ENCODE results near the gene UFSP2. TPM values are rescaled to one million over a fixed set of nuclear protein-coding genes. Genes with fewer than 3 reads are reported as not detected.

The UFSP2 gene
- total and polyA plus RNA-seq, 2 experiments from 2014 or later: 29.0 to 53.0 TPM

GRCh38 chr4:185374573-185374972, 51.2 kb downstream of the UFSP2 start:
- H4K20me1 ChIP-seq (replicated peaks; ENCODE audit: insufficient read depth): no peaks in the 10 kb centered on the region
- no peaks in the 10 kb centered on the region for H3K79me2 ChIP-seq (replicated peaks; ENCODE audit: insufficient read depth)
- no peak overlapping the region for H3K4me3 ChIP-seq
- DNase-seq (ENCODE audit: low spot score) (no peak), ATAC-seq (no peak)
- Mint-ChIP-seq H3K27me3 (ENCODE audit: insufficient read depth, low read depth, poor library complexity) (no peaks in the 10 kb centered on the region), H3K4me3 (no peak overlapping the region), H3K9me3 (no peaks in the 10 kb centered on the region), H3K36me3 (ENCODE audit: low read depth) (no peaks in the 10 kb centered on the region; the same call in 2 of the 3 replicates), H3K27ac (no peak overlapping the region), H3K4me1 (peaks cover 9% of the 10 kb centered on the region; the same call in 2 of the 3 replicates)
- H3K4me2 ChIP-seq: no peak overlapping the region
- no peaks in the 10 kb centered on the region for H3K9me2 ChIP-seq (ENCODE audit: insufficient read depth)
- H3K27ac ChIP-seq (ENCODE audit: low read depth): no peak overlapping the region
- no peak overlapping the region for H2AFZ ChIP-seq
- H3K27me3 ChIP-seq (ENCODE audit: insufficient read depth): no peaks in the 10 kb centered on the region
- H3K4me1 ChIP-seq (ENCODE audit: insufficient read depth): 0 out of 2 replicates have a peak, but pooled peaks cover 3% of the 10 kb centered on the region
- no peaks in the 10 kb centered on the region for H3K36me3 ChIP-seq (ENCODE audit: insufficient read depth)
- H3F3A ChIP-seq (replicated peaks; ENCODE audit: low read depth): no peaks in the 10 kb centered on the region
- no peak for TF ChIP-seq NANOG (IDR thresholded peaks at IDR 0.05; ENCODE audit: borderline replicate concordance)
- TF ChIP-seq JUNB (IDR thresholded peaks at IDR 0.05; ENCODE audit: unreplicated experiment): no peak
- TF ChIP-seq, protein P1, sequence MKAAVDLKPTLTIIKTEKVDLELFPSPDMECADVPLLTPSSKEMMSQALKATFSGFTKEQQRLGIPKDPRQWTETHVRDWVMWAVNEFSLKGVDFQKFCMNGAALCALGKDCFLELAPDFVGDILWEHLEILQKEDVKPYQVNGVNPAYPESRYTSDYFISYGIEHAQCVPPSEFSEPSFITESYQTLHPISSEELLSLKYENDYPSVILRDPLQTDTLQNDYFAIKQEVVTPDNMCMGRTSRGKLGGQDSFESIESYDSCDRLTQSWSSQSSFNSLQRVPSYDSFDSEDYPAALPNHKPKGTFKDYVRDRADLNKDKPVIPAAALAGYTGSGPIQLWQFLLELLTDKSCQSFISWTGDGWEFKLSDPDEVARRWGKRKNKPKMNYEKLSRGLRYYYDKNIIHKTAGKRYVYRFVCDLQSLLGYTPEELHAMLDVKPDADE (IDR thresholded peaks at IDR 0.05): no peak

GRCh38 chr4:185374027-185374426, 51.7 kb downstream of the UFSP2 start:
- Histone ChIP-seq H3K4me3 (no peak overlapping the region), H3K79me2 (replicated peaks; ENCODE audit: insufficient read depth) (no peaks in the 10 kb centered on the region), H2AFZ (no peak overlapping the region), H3K4me1 (ENCODE audit: insufficient read depth) (0 out of 2 replicates have a peak, but pooled peaks cover 3% of the 10 kb centered on the region), H3K27ac (ENCODE audit: low read depth) (no peak overlapping the region), H3K9me2 (ENCODE audit: insufficient read depth) (no peaks in the 10 kb centered on the region), H3K36me3 (ENCODE audit: insufficient read depth) (no peaks in the 10 kb centered on the region), H3K4me2 (no peak overlapping the region), H3F3A (replicated peaks; ENCODE audit: low read depth) (no peaks in the 10 kb centered on the region), H3K27me3 (ENCODE audit: insufficient read depth) (no peaks in the 10 kb centered on the region), H4K20me1 (replicated peaks; ENCODE audit: insufficient read depth) (no peaks in the 10 kb centered on the region)
- ATAC-seq (no peak), DNase-seq (ENCODE audit: low spot score) (no peak)
- H3K4me1 Mint-ChIP-seq: peaks cover 10% of the 10 kb centered on the region; the same call in 2 of the 3 replicates
- no peaks in the 10 kb centered on the region for H3K27me3 Mint-ChIP-seq (ENCODE audit: insufficient read depth, low read depth, poor library complexity)
- no peak for TF ChIP-seq JUNB (IDR thresholded peaks at IDR 0.05; ENCODE audit: unreplicated experiment)
- TF ChIP-seq NANOG (IDR thresholded peaks at IDR 0.05; ENCODE audit: borderline replicate concordance): no peak
- no peak for TF ChIP-seq ZNF331 (CRISPR knock-in tag; IDR thresholded peaks at IDR 0.05; ENCODE audit: low read depth)
- no peaks in the 10 kb centered on the region for H3K9me3 Mint-ChIP-seq
- H3K27ac Mint-ChIP-seq: no peak overlapping the region
- H3K36me3 Mint-ChIP-seq (ENCODE audit: low read depth): no peaks in the 10 kb centered on the region; the same call in 2 of the 3 replicates
- no peak overlapping the region for H3K4me3 Mint-ChIP-seq

GRCh38 chr4:185371702-185372101, 54.1 kb downstream of the UFSP2 start:
- H3K4me3 ChIP-seq: no peak overlapping the region
- H3K27me3 Mint-ChIP-seq (ENCODE audit: insufficient read depth, low read depth, poor library complexity): no peaks in the 10 kb centered on the region
- H3K4me1 Mint-ChIP-seq: peaks cover 7% of the 10 kb centered on the region; the same call in 2 of the 3 replicates
- no peaks in the 10 kb centered on the region for H3K9me2 ChIP-seq (ENCODE audit: insufficient read depth)
- no peaks in the 10 kb centered on the region for H3F3A ChIP-seq (replicated peaks; ENCODE audit: low read depth)
- no peaks in the 10 kb centered on the region for H3K36me3 Mint-ChIP-seq (ENCODE audit: low read depth)
- H3K27ac Mint-ChIP-seq: no peak overlapping the region
- H3K36me3 ChIP-seq (ENCODE audit: insufficient read depth): no peaks in the 10 kb centered on the region
- H3K79me2 ChIP-seq (replicated peaks; ENCODE audit: insufficient read depth): no peaks in the 10 kb centered on the region
- H3K4me3 Mint-ChIP-seq: no peak overlapping the region
- no peak for ATAC-seq
- H2AFZ ChIP-seq: no peak overlapping the region
- H3K4me2 ChIP-seq: no peak overlapping the region
- H3K27me3 ChIP-seq (ENCODE audit: insufficient read depth): no peaks in the 10 kb centered on the region
- no peak overlapping the region for H3K27ac ChIP-seq (ENCODE audit: low read depth)
- no peaks in the 10 kb centered on the region for H3K9me3 Mint-ChIP-seq
- no peak for DNase-seq (ENCODE audit: low spot score)
- no peaks in the 10 kb centered on the region for H3K4me1 ChIP-seq (ENCODE audit: insufficient read depth)
- no peaks in the 10 kb centered on the region for H4K20me1 ChIP-seq (replicated peaks; ENCODE audit: insufficient read depth)
- TF ChIP-seq CREB1 (CRISPR knock-in tag; IDR thresholded peaks at IDR 0.05; ENCODE audit: low read depth): no peak
- no peak for TF ChIP-seq POLR2AphosphoS5 (IDR thresholded peaks at IDR 0.05; ENCODE audit: low read depth)
- TF ChIP-seq ZNF114 (CRISPR knock-in tag; IDR thresholded peaks at IDR 0.05): no peak
- no peak for TF ChIP-seq REST (IDR thresholded peaks at IDR 0.05; ENCODE audit: unreplicated experiment)
- TF ChIP-seq, protein P2, sequence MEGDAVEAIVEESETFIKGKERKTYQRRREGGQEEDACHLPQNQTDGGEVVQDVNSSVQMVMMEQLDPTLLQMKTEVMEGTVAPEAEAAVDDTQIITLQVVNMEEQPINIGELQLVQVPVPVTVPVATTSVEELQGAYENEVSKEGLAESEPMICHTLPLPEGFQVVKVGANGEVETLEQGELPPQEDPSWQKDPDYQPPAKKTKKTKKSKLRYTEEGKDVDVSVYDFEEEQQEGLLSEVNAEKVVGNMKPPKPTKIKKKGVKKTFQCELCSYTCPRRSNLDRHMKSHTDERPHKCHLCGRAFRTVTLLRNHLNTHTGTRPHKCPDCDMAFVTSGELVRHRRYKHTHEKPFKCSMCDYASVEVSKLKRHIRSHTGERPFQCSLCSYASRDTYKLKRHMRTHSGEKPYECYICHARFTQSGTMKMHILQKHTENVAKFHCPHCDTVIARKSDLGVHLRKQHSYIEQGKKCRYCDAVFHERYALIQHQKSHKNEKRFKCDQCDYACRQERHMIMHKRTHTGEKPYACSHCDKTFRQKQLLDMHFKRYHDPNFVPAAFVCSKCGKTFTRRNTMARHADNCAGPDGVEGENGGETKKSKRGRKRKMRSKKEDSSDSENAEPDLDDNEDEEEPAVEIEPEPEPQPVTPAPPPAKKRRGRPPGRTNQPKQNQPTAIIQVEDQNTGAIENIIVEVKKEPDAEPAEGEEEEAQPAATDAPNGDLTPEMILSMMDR (conservative IDR thresholded peaks at IDR 0.05; ENCODE audit: low read depth in 2 of 2): no peak
- no peak for TF ChIP-seq JUNB (IDR thresholded peaks at IDR 0.05; ENCODE audit: unreplicated experiment)
- TF ChIP-seq, protein P1 (IDR thresholded peaks at IDR 0.05): no peak
- no peak for TF ChIP-seq STAT1 (IDR thresholded peaks at IDR 0.05; ENCODE audit: unreplicated experiment)
- TF ChIP-seq EZH2phosphoT487 (IDR thresholded peaks at IDR 0.05; ENCODE audit: unreplicated experiment): no peak
